Stimulated activated naive CD4-positive, alpha-beta T cell treated with Interleukin-2 at 50 U/mL for 16 hours (primary cell): ENCODE data around the gene GPR55.
A peak's percentile ranks its signal among the peaks of the same experiment; 100 is the strongest.

Experiments
- DNase-seq: peaks from one replicate; lab custom pipeline; 2025; lab: John Stamatoyannopoulos, UW

Gene GPR55

GRCh38 chr2:230900336-230900995 is 24.6 kb downstream of the GPR55 start:
- DNase-seq = no peak

- peak; percentile 49 for DNase-seq
Measured at GRCh38 chr2:230899786-230900185, 25.3 kb downstream of the GPR55 start.

- no peak for DNase-seq
Measured at GRCh38 chr2:230899287-230899686, 25.8 kb downstream of the GPR55 start.

GRCh38 chr2:230898713-230899091 is 26.3 kb downstream of the GPR55 start:
- no peak for DNase-seq

- DNase-seq = no peak
Measured at GRCh38 chr2:230898016-230898712, 26.9 kb downstream of the GPR55 start.

GRCh38 chr2:230896346-230897115 is 28.5 kb downstream of the GPR55 start:
- no peak for DNase-seq

- no peak for DNase-seq
Measured at GRCh38 chr2:230895536-230896345, 29.3 kb downstream of the GPR55 start.

- no peak for DNase-seq
Measured at GRCh38 chr2:230893841-230894781, 30.9 kb downstream of the GPR55 start.

GRCh38 chr2:230893338-230893737 is 31.7 kb downstream of the GPR55 start:
- DNase-seq = no peak

GRCh38 chr2:230891509-230891908 is 33.5 kb downstream of the GPR55 start:
- no peak for DNase-seq

- DNase-seq = no peak
Measured at GRCh38 chr2:230891064-230891463, 34.0 kb downstream of the GPR55 start.

- DNase-seq = no peak
Measured at GRCh38 chr2:230890646-230891045, 34.4 kb downstream of the GPR55 start.

GRCh38 chr2:230889911-230890601 is 35.0 kb downstream of the GPR55 start:
- no peak for DNase-seq

GRCh38 chr2:230888824-230889400 is 36.1 kb downstream of the GPR55 start:
- no peak for DNase-seq

- DNase-seq = no peak
Measured at GRCh38 chr2:230887342-230887741, 37.7 kb downstream of the GPR55 start.

- no peak for DNase-seq
Measured at GRCh38 chr2:230886671-230887071, 38.4 kb downstream of the GPR55 start.

- DNase-seq = no peak
Measured at GRCh38 chr2:230886206-230886605, 38.8 kb downstream of the GPR55 start.

GRCh38 chr2:230885463-230886130 is 39.4 kb downstream of the GPR55 start:
- no peak for DNase-seq

GRCh38 chr2:230881840-230882239 is 43.2 kb downstream of the GPR55 start:
- DNase-seq = no peak

GRCh38 chr2:230879891-230880290 is 45.2 kb downstream of the GPR55 start:
- no peak for DNase-seq
